Measurements from ENCODE around the gene HOXC10. TPM values are rescaled to one million over a fixed set of nuclear protein-coding genes. Genes with fewer than 3 reads are reported as not detected.
A peak's percentile ranks its signal among the peaks of the same experiment; 100 is the strongest.

Gene HOXC10
- total and polyA plus RNA-seq, 2 of the 8 experiments (the other 6 are each of a cell fraction or from before 2014, with no cell fraction given) = not detected

- H4K91ac ChIP-seq (replicated peaks; ENCODE audit: insufficient read length, low read length) = no peak overlapping the region
- no peak overlapping the region for H4K8ac ChIP-seq (ENCODE audit: extremely low read depth, insufficient read depth, low read length)
- no peak overlapping the region for H2BK120ac ChIP-seq (replicated peaks; ENCODE audit: low read depth, low read length)
- H3K79me1 ChIP-seq (ENCODE audit: low read depth, low read length) = no peaks in the 10 kb centered on the region
- no peak overlapping the region for H3K9ac ChIP-seq (replicated peaks in 1 of 4; ENCODE audit: extremely low read depth in 1 of 4, low read depth in 3 of 4, low read length in 3 of 4)
- no peaks in the 10 kb centered on the region for H3K79me2 ChIP-seq (ENCODE audit: control insufficient read depth in 1 of 2, insufficient read depth in 2 of 2, low read length in 2 of 2)
- FAIRE-seq (no peak), DNase-seq (ENCODE audit: low read depth in 1 of 2, low spot score in 2 of 2) (no peak)
- H3K18ac ChIP-seq (ENCODE audit: extremely low read depth, low read length) = no peak overlapping the region
- ChIA-PET POLR2A (ENCODE audit: partially characterized antibody) (no interaction called here), CTCF (ENCODE audit: partially characterized antibody) (interaction anchor here (0.7 to 2.1 kb wide), 9 partner anchors 13 to 192 kb away, joined by 3 to 6 read pairs (median 3); no protein-coding TSS in a partner anchor)
- H3K36me3 ChIP-seq (ENCODE audit: control insufficient read depth in 2 of 4, insufficient read depth in 4 of 4, low read length in 3 of 4) = peaks cover 0 to 3% (median 0%) of the 10 kb centered on the region in 4 experiments; a peak in 1 of 8 replicates
- H2BK20ac ChIP-seq (ENCODE audit: low read length) = no peak overlapping the region
- no peak overlapping the region for H2BK12ac ChIP-seq (ENCODE audit: low read depth, low read length)
- no peak overlapping the region for H3K27ac ChIP-seq (ENCODE audit: low read depth, low read length)
- no peak overlapping the region for H3K4me2 ChIP-seq (ENCODE audit: insufficient read depth in 1 of 2, low read depth in 2 of 2, low read length in 2 of 2)
- H4K5ac ChIP-seq (ENCODE audit: insufficient read length, low read depth, low read length) = no peak overlapping the region
- peaks cover 98 to 100% (median 100%) of the 10 kb centered on the region in 4 experiments for H3K27me3 ChIP-seq (replicated peaks in 1 of 4; ENCODE audit: control insufficient read depth in 3 of 4, extremely low read depth in 1 of 4, insufficient read depth in 3 of 4, low read length in 3 of 4)
- H3K56ac ChIP-seq (replicated peaks; ENCODE audit: insufficient read length, low read depth, low read length) = no peak overlapping the region
- peaks cover 30 to 46% of the 10 kb centered on the region in 2 experiments for H4K20me1 ChIP-seq (replicated peaks in 1 of 2; ENCODE audit: control insufficient read depth in 1 of 2, insufficient read depth in 2 of 2, low read length in 2 of 2)
- H2BK5ac ChIP-seq (ENCODE audit: low read depth, low read length) = no peak overlapping the region
- no peaks in the 10 kb centered on the region; a peak in 1 of 4 replicates for H3K9me3 ChIP-seq (ENCODE audit: insufficient read depth in 2 of 2, low read depth in 1 of 2, low read length in 1 of 2)
- WGBS, 2 experiments (ENCODE audit: extremely low coverage in 1 of 2, insufficient coverage in 1 of 2, insufficient read length in 1 of 2, insufficient replicate concordance in 2 of 2, low coverage in 1 of 2, low lambda C conversion rate in 2 of 2, missing lambda C conversion rate in 1 of 2) = 54% methylated on average over 9 of the region's 9 CpGs; no CpG with 5 or more reads in 1 of the 2 experiments
- no peak overlapping the region for H3K4me3 ChIP-seq (ENCODE audit: extremely low read depth in 1 of 4, insufficient read depth in 2 of 4, low read depth in 3 of 4, low read length in 4 of 4)
- no peak overlapping the region for H3K4ac ChIP-seq (replicated peaks; ENCODE audit: insufficient read length, low read depth, low read length)
- no peak overlapping the region for H2AFZ ChIP-seq (ENCODE audit: low read length)
- H2AK5ac ChIP-seq (ENCODE audit: low read depth, low read length) = no peak overlapping the region
- no peak overlapping the region for H3K14ac ChIP-seq (ENCODE audit: insufficient read length)
- peaks cover 0 to 16% (median 4%) of the 10 kb centered on the region in 4 experiments; a peak in 6 of 7 replicates for H3K4me1 ChIP-seq (replicated peaks in 1 of 4; ENCODE audit: control insufficient read depth in 3 of 4, insufficient read depth in 4 of 4, low read length in 3 of 4)
- H2BK15ac ChIP-seq (ENCODE audit: low read length) = no peak overlapping the region
- no peaks in the 10 kb centered on the region for H3K23me2 ChIP-seq (ENCODE audit: low read depth, low read length)
- no peak overlapping the region for H3K23ac ChIP-seq (ENCODE audit: insufficient read length)
- peak in 1 of 2 experiments; percentile 21; a peak in 1 of 4 replicates for TF ChIP-seq RAD21 (IDR thresholded peaks at IDR 0.05 in 1 of 2, conservative IDR thresholded peaks at IDR 0.05 in 1 of 2; ENCODE audit: low read depth in 2 of 2, low read length in 2 of 2)
- TF ChIP-seq EZH2 (IDR thresholded peaks at IDR 0.05; ENCODE audit: low read depth, low read length, severe bottlenecking) = peak; percentile 1
- no peak for TF ChIP-seq SP1 (IDR thresholded peaks at IDR 0.05; ENCODE audit: low read depth, low read length)
- TF ChIP-seq POU5F1 (IDR thresholded peaks at IDR 0.05; ENCODE audit: low read depth, low read length) = no peak
- no peak for TF ChIP-seq PHF8 (conservative IDR thresholded peaks at IDR 0.05; ENCODE audit: low read depth, low read length)
- no peak for TF ChIP-seq KDM5A (IDR thresholded peaks at IDR 0.05; ENCODE audit: low read length)
- no peak for TF ChIP-seq CBX8 (IDR thresholded peaks at IDR 0.05; ENCODE audit: borderline replicate concordance, low read depth, low read length)
- TF ChIP-seq JUND (IDR thresholded peaks at IDR 0.05; ENCODE audit: low read length) = no peak
Observed at GRCh38 chr12:53948650-53949593, 36.0 kb upstream of the HOXC10 start.
